SK-N-SH (cell line): ENCODE data around the gene SPTBN1. TPM values are rescaled to one million over a fixed set of nuclear protein-coding genes. Genes with fewer than 3 reads are reported as not detected.

Experiments
- CTCF ChIA-PET: fragments of 300-600, 350-600 bp; formaldehyde crosslinking; extraction: SDS; loops from one replicate; lab custom pipeline; 2021; lab: Yijun Ruan, JAX
- POLR2A ChIA-PET: fragments of 350-600 bp; sonication (Branson Sonifier 250); formaldehyde crosslinking; extraction: SDS; loops from one replicate; lab custom pipeline; 2020; ENCODE audit warnings: antibody characterized with exemption, inconsistent platforms; lab: Yijun Ruan, JAX
- DNase-seq: peaks from one replicate; pipeline ENCODE4 v3.0.0; 2012
- H2AFZ ChIP-seq: fragments of 200-600 bp; sonication (generic); 2 replicates; pipeline ENCODE4 v1.8.1; 2016; ENCODE audit warnings: antibody characterized with exemption, mild to moderate bottlenecking, low read depth
- H3F3A ChIP-seq: fragments of 200-600 bp; sonication (generic); replicated peaks from 2 replicates; pipeline ENCODE3; 2016; ENCODE audit warnings: antibody characterized with exemption, mild to moderate bottlenecking; ENCODE audit not compliant: insufficient read depth
- H3K27ac ChIP-seq, 2 experiments: fragments of 200-500 bp in 1 of 2; fragments of 200-600 bp in 1 of 2; sonication (Bioruptor generic) in 1 of 2; sonication (generic), shearing (Covaris generic) in 1 of 2; 2 replicates each; pipeline versions ENCODE4 v1.5.1 to v1.6.1; 2014 to 2016; ENCODE audit warnings: low read depth in 2 of 2, inconsistent platforms in 1 of 2, low read length in 1 of 2, mild to moderate bottlenecking in 1 of 2, mixed read lengths in 1 of 2
- H3K27me3 ChIP-seq: fragments of 200-600 bp; sonication (generic), shearing (Covaris generic); 2 replicates; pipeline ENCODE4 v1.6.1; 2016; ENCODE audit warnings: mixed run types; ENCODE audit not compliant: insufficient read depth
- H3K36me3 ChIP-seq, 2 experiments: fragments of 200-500 bp in 1 of 2; fragments of 200-600 bp in 1 of 2; sonication (Bioruptor generic) in 1 of 2; sonication (generic) in 1 of 2; replicated peaks in 1 of 2; 2 replicates each; pipeline versions ENCODE3 to v1.5.1; 2014 to 2016; ENCODE audit warnings: low read length in 1 of 2, mild to moderate bottlenecking in 1 of 2; ENCODE audit not compliant: insufficient read depth in 2 of 2, control insufficient read depth in 1 of 2
- H3K4me1 ChIP-seq, 2 experiments: fragments of 200-500 bp in 1 of 2; fragments of 200-600 bp in 1 of 2; sonication (Bioruptor generic) in 1 of 2; sonication (generic), shearing (Covaris generic) in 1 of 2; 2 replicates each; pipeline versions ENCODE4 v1.5.1 to v1.6.1; 2014 to 2016; ENCODE audit warnings: low read depth in 1 of 2, low read length in 1 of 2, mixed run types in 1 of 2; ENCODE audit not compliant: insufficient read depth in 2 of 2, control insufficient read depth in 1 of 2
- H3K4me2 ChIP-seq: fragments of 200-600 bp; sonication (generic), shearing (Covaris generic); 2 replicates; pipeline ENCODE4 v1.6.1; 2017; ENCODE audit warnings: mixed run types
- H3K4me3 ChIP-seq, 2 experiments: fragments of 200-500 bp in 1 of 2; fragments of 200-600 bp in 1 of 2; sonication (Bioruptor generic) in 1 of 2; sonication (generic), shearing (Covaris generic) in 1 of 2; 2 replicates each; pipeline versions ENCODE4 v1.5.1 to v1.8.1; 2014 to 2016; ENCODE audit warnings: low read depth in 2 of 2, inconsistent platforms in 1 of 2, low read length in 1 of 2, mild to moderate bottlenecking in 1 of 2, mixed read lengths in 1 of 2, moderate library complexity in 1 of 2
- H3K79me2 ChIP-seq: fragments of 200-600 bp; sonication (generic); 2 replicates; pipeline ENCODE4 v1.8.1; 2017; ENCODE audit warnings: mild to moderate bottlenecking; ENCODE audit not compliant: insufficient read depth
- H3K9ac ChIP-seq: fragments of 200-600 bp; sonication (generic); 2 replicates; pipeline ENCODE4 v1.6.1; 2017; ENCODE audit warnings: mixed run types
- H3K9me2 ChIP-seq: fragments of 200-600 bp; sonication (generic); 2 replicates; pipeline ENCODE4 v1.6.1; 2017; ENCODE audit warnings: mixed run types
- H3K9me3 ChIP-seq: fragments of 200-600 bp; sonication (generic); 2 replicates; pipeline ENCODE4 v1.6.1; 2017; ENCODE audit warnings: mixed run types, mild to moderate bottlenecking, moderate library complexity
- H4K20me1 ChIP-seq: fragments of 200-600 bp; sonication (generic); 2 replicates; pipeline ENCODE4 v1.6.1; 2017; ENCODE audit warnings: mild to moderate bottlenecking, mixed run types; ENCODE audit not compliant: insufficient read depth
- CHD2 ChIP-seq: fragments of 150-350 bp; IDR thresholded peaks from 2 replicates; pipeline ENCODE4 v1.6.1; 2018; ENCODE audit warnings: low read length; ENCODE audit not compliant: partially characterized antibody
- CTCF ChIP-seq: fragments of 200-600 bp; sonication (generic); IDR thresholded peaks from 2 replicates; pipeline ENCODE4 v1.6.1; 2017; ENCODE audit warnings: antibody characterized with exemption, mild to moderate bottlenecking, moderate library complexity
- EP300 ChIP-seq, 2 experiments: IDR thresholded peaks; 2 replicates each; pipeline versions ENCODE4 v1.4.0 to v1.6.1; 2012; ENCODE audit warnings: borderline replicate concordance in 1 of 2, low read depth in 1 of 2, low read length in 1 of 2
- GABPA ChIP-seq: IDR thresholded peaks from 2 replicates; pipeline ENCODE4 v1.4.0; 2012; ENCODE audit warnings: low read depth, mild to moderate bottlenecking
- IRF3 ChIP-seq: fragments of 150-350 bp; IDR thresholded peaks from 2 replicates; pipeline ENCODE4 v1.6.1; 2016; ENCODE audit warnings: mild to moderate bottlenecking, low read depth, low read length
- JUND ChIP-seq: IDR thresholded peaks from 2 replicates; pipeline ENCODE4 v1.4.0; 2012
- MXI1 ChIP-seq: IDR thresholded peaks from 2 replicates; pipeline ENCODE4 v1.6.1; 2012; ENCODE audit warnings: mild to moderate bottlenecking, low read depth, low read length, improper control_type of control experiment
- NRF1 ChIP-seq: IDR thresholded peaks from 2 replicates; pipeline ENCODE4 v1.6.1; 2012; ENCODE audit warnings: low read depth, mild to moderate bottlenecking, low read length
- RAD21 ChIP-seq: IDR thresholded peaks from 2 replicates; pipeline ENCODE4 v1.6.1; 2012; ENCODE audit warnings: mild to moderate bottlenecking, low read length
- RCOR1 ChIP-seq: fragments of 150-350 bp; IDR thresholded peaks from 2 replicates; pipeline ENCODE4 v1.6.1; 2017; ENCODE audit warnings: antibody characterized with exemption, low read length
- REST ChIP-seq: IDR thresholded peaks from 2 replicates; pipeline ENCODE4 v1.6.1; 2012; ENCODE audit warnings: mild to moderate bottlenecking, low read depth, low read length, moderate library complexity
- RFX5 ChIP-seq: IDR thresholded peaks from 2 replicates; pipeline ENCODE4 v1.6.1; 2012; ENCODE audit warnings: mild to moderate bottlenecking, improper control_type of control experiment, low read length
- SMC3 ChIP-seq: IDR thresholded peaks from 2 replicates; pipeline ENCODE4 v1.6.1; 2012; ENCODE audit warnings: low read depth, low read length, improper control_type of control experiment
- TCF12 ChIP-seq: IDR thresholded peaks from 2 replicates; pipeline ENCODE4 v1.4.0; 2012
- TEAD4 ChIP-seq: IDR thresholded peaks from 2 replicates; pipeline ENCODE4 v1.4.0; 2012; ENCODE audit warnings: mild to moderate bottlenecking, borderline replicate concordance; ENCODE audit not compliant: insufficient read depth
- WGBS: methylation state at CpG from one replicate; pipeline ENCODE4 v1.1.6; 2017; ENCODE audit warnings: low lambda C conversion rate; 5-methylcytosine and 5-hydroxymethylcytosine counted together
- polyA plus RNA-seq, 3 experiments: library from polyadenylated mRNA; depleted of rRNA; stranded (reverse); fragments of >200 nt; gene quantifications; 2 replicates each; pipeline ENCODE4 v1.2.3, GENCODE V29; 2012
- TF ChIP-seq, protein P1 (sequence below): IDR thresholded peaks from 2 replicates; pipeline ENCODE4 v1.4.0; 2012; ENCODE audit warnings: low read depth, borderline replicate concordance
- TF ChIP-seq, protein P2 (sequence below): IDR thresholded peaks from 2 replicates; pipeline ENCODE4 v1.4.0; 2012; ENCODE audit warnings: low read depth, borderline replicate concordance

SPTBN1 gene
- polyA plus RNA-seq, 1 of the 3 experiments (the other 2 are of a cell fraction): 29.1 TPM

DNA sequence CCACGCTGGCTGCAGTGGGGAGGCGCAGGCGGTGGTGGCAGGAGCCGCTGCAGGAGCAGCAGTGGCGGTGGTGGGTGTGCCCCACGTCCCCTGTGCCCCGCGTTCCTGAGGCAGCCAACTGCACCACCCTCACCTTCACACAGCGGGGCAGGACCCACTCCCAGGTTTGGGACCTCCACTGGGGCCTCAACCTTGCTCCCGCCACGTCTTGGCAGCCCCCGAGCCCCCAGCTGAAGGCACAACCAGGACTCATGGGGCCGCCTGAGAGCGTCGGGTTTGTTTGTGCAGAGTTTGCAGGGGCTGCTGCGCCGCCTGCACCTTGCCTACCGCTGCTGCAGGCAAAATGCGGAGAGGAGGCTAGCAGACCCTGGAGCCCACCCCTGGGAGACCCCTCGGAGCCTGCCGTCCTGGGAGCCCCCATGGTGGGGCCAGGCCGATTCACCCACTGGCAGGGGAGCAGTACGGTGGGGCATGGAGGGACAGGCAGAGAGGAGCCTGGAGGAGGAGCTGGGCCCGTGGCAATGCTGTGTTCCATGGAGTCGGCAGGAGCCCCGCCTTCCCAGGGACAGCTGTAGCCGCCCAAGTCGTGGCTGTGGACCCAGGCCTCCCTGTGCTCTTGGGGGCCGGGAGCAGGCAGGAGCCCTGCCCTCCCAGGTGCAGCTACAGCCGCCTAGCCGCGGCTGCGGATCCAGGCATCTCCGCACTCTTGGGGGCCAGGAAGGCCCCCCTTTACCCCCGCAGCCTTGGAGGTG is 252.6 kb downstream of the SPTBN1 start:
- no peaks in the 10 kb centered on the region for H3K9me2 ChIP-seq
- TF ChIP-seq RCOR1: no peak
- TF ChIP-seq, all 33 proteins: peak for 0
- H3K9me3 ChIP-seq: no peaks in the 10 kb centered on the region
- H3K4me2 ChIP-seq: no peak overlapping the region
- POLR2A ChIA-PET: no interaction called here
- H3K4me1 ChIP-seq: no peaks in the 10 kb centered on the region; a peak in 2 of 4 replicates
- H3K36me3 ChIP-seq: no peaks in the 10 kb centered on the region
- no peak overlapping the region for H3K9ac ChIP-seq
- CTCF ChIA-PET: interaction anchor here (1.5 to 5.0 kb wide), 2 partner anchors 601 to 602 kb away, joined by 6 to 93 read pairs; no protein-coding TSS in a partner anchor
- DNase-seq: no peak
- WGBS: 85% methylated on average over 27 of the region's 35 CpGs
- H3K4me3 ChIP-seq: no peak overlapping the region
- H2AFZ ChIP-seq: no peak overlapping the region
- no peaks in the 10 kb centered on the region for H3K27me3 ChIP-seq
- no peaks in the 10 kb centered on the region for H4K20me1 ChIP-seq
- H3K79me2 ChIP-seq: no peaks in the 10 kb centered on the region
- no peak overlapping the region for H3K27ac ChIP-seq
- H3F3A ChIP-seq: no peaks in the 10 kb centered on the region

DNA sequence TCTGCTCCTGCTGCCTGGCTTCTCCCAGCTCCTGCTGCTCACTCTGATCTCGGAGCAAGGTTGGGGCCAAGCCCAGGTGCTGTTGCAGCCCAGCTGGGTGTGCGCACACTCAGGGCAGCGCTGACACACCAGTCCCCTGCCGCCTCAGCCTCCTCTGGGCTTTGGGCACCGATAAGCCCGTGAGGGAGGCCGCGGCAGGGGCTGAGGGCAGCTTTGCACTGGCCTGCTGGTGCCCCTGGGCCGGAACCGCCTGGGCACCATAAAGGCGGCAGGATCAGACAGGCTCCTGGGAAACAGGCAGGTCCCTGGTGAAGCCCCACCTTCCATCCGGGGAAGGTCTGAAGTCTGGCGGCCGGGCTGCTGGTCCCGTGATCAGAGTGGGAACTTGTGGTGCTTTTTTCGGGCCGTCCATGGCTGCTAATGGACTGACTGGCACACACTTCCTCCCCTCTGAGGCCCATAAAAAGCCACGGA is 253.2 kb downstream of the SPTBN1 start:
- Histone ChIP-seq H3K9ac (no peak overlapping the region), H3K4me1 (no peaks in the 10 kb centered on the region; a peak in 2 of 4 replicates), H3K27me3 (no peaks in the 10 kb centered on the region), H3K9me2 (no peaks in the 10 kb centered on the region), H3F3A (no peaks in the 10 kb centered on the region), H2AFZ (no peak overlapping the region), H3K36me3 (no peaks in the 10 kb centered on the region), H4K20me1 (no peaks in the 10 kb centered on the region), H3K4me3 (no peak overlapping the region), H3K79me2 (no peaks in the 10 kb centered on the region), H3K4me2 (no peak overlapping the region), H3K9me3 (no peaks in the 10 kb centered on the region), H3K27ac (no peak overlapping the region)
- WGBS: 86% methylated on average over 3 of the region's 18 CpGs
- no peak for DNase-seq
- ChIA-PET CTCF (interaction anchor here (1.5 kb wide), 1 partner anchor 602 kb away, joined by 6 read pairs; no protein-coding TSS in a partner anchor), POLR2A (no interaction called here)
- TF ChIP-seq JUND (no peak), CTCF (no peak), MXI1 (no peak), RFX5 (no peak), SMC3 (no peak), TCF12 (no peak), NRF1 (no peak), RCOR1 (no peak), REST (no peak), TEAD4 (no peak), CHD2 (no peak), GABPA (no peak), RAD21 (no peak), EP300 (IDR thresholded peaks at IDR 0.05; ENCODE audit: borderline replicate concordance in 1 of 2, low read depth in 1 of 2, low read length in 1 of 2) (no peak), IRF3 (no peak)
- TF ChIP-seq, protein P1, sequence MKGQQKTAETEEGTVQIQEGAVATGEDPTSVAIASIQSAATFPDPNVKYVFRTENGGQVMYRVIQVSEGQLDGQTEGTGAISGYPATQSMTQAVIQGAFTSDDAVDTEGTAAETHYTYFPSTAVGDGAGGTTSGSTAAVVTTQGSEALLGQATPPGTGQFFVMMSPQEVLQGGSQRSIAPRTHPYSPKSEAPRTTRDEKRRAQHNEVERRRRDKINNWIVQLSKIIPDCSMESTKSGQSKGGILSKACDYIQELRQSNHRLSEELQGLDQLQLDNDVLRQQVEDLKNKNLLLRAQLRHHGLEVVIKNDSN: no peak
- TF ChIP-seq, protein P2, sequence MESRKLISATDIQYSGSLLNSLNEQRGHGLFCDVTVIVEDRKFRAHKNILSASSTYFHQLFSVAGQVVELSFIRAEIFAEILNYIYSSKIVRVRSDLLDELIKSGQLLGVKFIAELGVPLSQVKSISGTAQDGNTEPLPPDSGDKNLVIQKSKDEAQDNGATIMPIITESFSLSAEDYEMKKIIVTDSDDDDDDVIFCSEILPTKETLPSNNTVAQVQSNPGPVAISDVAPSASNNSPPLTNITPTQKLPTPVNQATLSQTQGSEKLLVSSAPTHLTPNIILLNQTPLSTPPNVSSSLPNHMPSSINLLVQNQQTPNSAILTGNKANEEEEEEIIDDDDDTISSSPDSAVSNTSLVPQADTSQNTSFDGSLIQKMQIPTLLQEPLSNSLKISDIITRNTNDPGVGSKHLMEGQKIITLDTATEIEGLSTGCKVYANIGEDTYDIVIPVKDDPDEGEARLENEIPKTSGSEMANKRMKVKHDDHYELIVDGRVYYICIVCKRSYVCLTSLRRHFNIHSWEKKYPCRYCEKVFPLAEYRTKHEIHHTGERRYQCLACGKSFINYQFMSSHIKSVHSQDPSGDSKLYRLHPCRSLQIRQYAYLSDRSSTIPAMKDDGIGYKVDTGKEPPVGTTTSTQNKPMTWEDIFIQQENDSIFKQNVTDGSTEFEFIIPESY: no peak
